H1 (cell line): ENCODE data around the gene GKAP1. TPM values are rescaled to one million over a fixed set of nuclear protein-coding genes. Genes with fewer than 3 reads are reported as not detected.

Source experiments
- CTCF ChIA-PET: fragments of 300-600 bp; sonication (Branson Sonifier 250); formaldehyde crosslinking; loops from one replicate; lab custom pipeline; 2021; ENCODE audit not compliant: partially characterized antibody; lab: Charles Lee
- POLR2A ChIA-PET: fragments of 300-600 bp; sonication (Branson Sonifier 250); formaldehyde crosslinking; loops from one replicate; lab custom pipeline; 2021; ENCODE audit warnings: inconsistent platforms; ENCODE audit not compliant: partially characterized antibody; lab: Charles Lee
- DNase-seq, 2 experiments: peaks; one replicate each; pipeline versions ENCODE4 v3.0.0 to v3.0.0-alpha.2; 2010 to 2022; ENCODE audit warnings: low spot score in 2 of 2, low read depth in 1 of 2, mixed read lengths in 1 of 2
- FAIRE-seq: peaks from 2 replicates; lab custom pipeline; 2011; peaks lifted over from hg19 to GRCh38; lab: Jason Lieb, UNC
- H2AFZ ChIP-seq: 2 replicates; pipeline ENCODE4 v1.8.1; 2012; ENCODE audit warnings: low read length, inconsistent platforms
- H2AK5ac ChIP-seq: 2 replicates; pipeline ENCODE4 v1.6.1; 2013; ENCODE audit warnings: low read depth, low read length
- H2BK120ac ChIP-seq: replicated peaks from 2 replicates; pipeline ENCODE3; 2013; ENCODE audit warnings: low read depth, low read length, inconsistent platforms
- H2BK12ac ChIP-seq: 2 replicates; pipeline ENCODE4 v1.6.1; 2013; ENCODE audit warnings: low read depth, low read length
- H2BK15ac ChIP-seq: 2 replicates; pipeline ENCODE4 v1.6.1; 2013; ENCODE audit warnings: low read length
- H2BK20ac ChIP-seq: 2 replicates; pipeline ENCODE4 v1.6.1; 2013; ENCODE audit warnings: low read length
- H2BK5ac ChIP-seq: 2 replicates; pipeline ENCODE4 v1.6.1; 2013; ENCODE audit warnings: low read depth, low read length
- H3K14ac ChIP-seq: 2 replicates; pipeline ENCODE4 v1.6.1; 2013; ENCODE audit warnings: inconsistent platforms; ENCODE audit not compliant: insufficient read length
- H3K18ac ChIP-seq: 2 replicates; pipeline ENCODE4 v1.6.1; 2013; ENCODE audit warnings: low read length; ENCODE audit errors: extremely low read depth
- H3K23ac ChIP-seq: 2 replicates; pipeline ENCODE4 v1.6.1; 2013; ENCODE audit warnings: inconsistent platforms; ENCODE audit not compliant: insufficient read length
- H3K23me2 ChIP-seq: 2 replicates; pipeline ENCODE4 v1.6.1; 2013; ENCODE audit warnings: low read depth, low read length
- H3K27ac ChIP-seq: 2 replicates; pipeline ENCODE4 v1.6.1; 2011; ENCODE audit warnings: low read depth, low read length, inconsistent platforms
- H3K27me3 ChIP-seq, 4 experiments: replicated peaks in 1 of 4; 1 replicate in 1 of 4; 2 replicates in 3 of 4; pipeline versions ENCODE4 v1.6.1 to v1.8.1; 2011 to 2013; ENCODE audit warnings: low read length in 3 of 4, mild to moderate bottlenecking in 3 of 4, inconsistent platforms in 2 of 4, mixed read lengths in 2 of 4, moderate library complexity in 1 of 4; ENCODE audit not compliant: control insufficient read depth in 3 of 4, insufficient read depth in 3 of 4; ENCODE audit errors: extremely low read depth in 1 of 4
- H3K36me3 ChIP-seq, 4 experiments: 2 replicates each; pipeline versions ENCODE4 v1.6.1 to v1.8.1; 2011 to 2013; ENCODE audit warnings: mild to moderate bottlenecking in 4 of 4, low read length in 3 of 4, moderate library complexity in 2 of 4, control low read depth in 1 of 4, inconsistent platforms in 1 of 4; ENCODE audit not compliant: insufficient read depth in 4 of 4, control insufficient read depth in 2 of 4
- H3K4ac ChIP-seq: replicated peaks from 2 replicates; pipeline ENCODE3; 2013; ENCODE audit warnings: low read length, low read depth, mixed read lengths, inconsistent platforms; ENCODE audit not compliant: insufficient read length
- H3K4me1 ChIP-seq, 4 experiments: replicated peaks in 1 of 4; 1 replicate in 1 of 4; 2 replicates in 3 of 4; pipeline versions ENCODE4 v1.6.1 to v1.8.1; 2011 to 2013; ENCODE audit warnings: low read length in 3 of 4, inconsistent platforms in 2 of 4, mixed read lengths in 1 of 4; ENCODE audit not compliant: insufficient read depth in 4 of 4, control insufficient read depth in 3 of 4
- H3K4me2 ChIP-seq, 2 experiments: 2 replicates each; pipeline versions ENCODE4 v1.6.1 to v1.8.1; 2011 to 2013; ENCODE audit warnings: low read depth in 2 of 2, low read length in 2 of 2, control low read depth in 1 of 2, inconsistent platforms in 1 of 2, mild to moderate bottlenecking in 1 of 2; ENCODE audit not compliant: insufficient read depth in 1 of 2
- H3K4me3 ChIP-seq, 4 experiments: fragments of 200-600, 300-600 bp in 1 of 4; sonication (generic), shearing (Covaris generic), sonication (Bioruptor Twin) in 1 of 4; 2 replicates each; pipeline versions ENCODE4 v1.5.1 to v1.8.1; 2011 to 2016; ENCODE audit warnings: low read length in 4 of 4, low read depth in 3 of 4, control low read depth in 2 of 4, inconsistent platforms in 2 of 4, mild to moderate bottlenecking in 2 of 4, mixed read lengths in 1 of 4, moderate library complexity in 1 of 4; ENCODE audit not compliant: insufficient read depth in 2 of 4; ENCODE audit errors: extremely low read depth in 1 of 4
- H3K56ac ChIP-seq: replicated peaks from 2 replicates; pipeline ENCODE3; 2013; ENCODE audit warnings: low read depth, mild to moderate bottlenecking, mixed read lengths, low read length, inconsistent platforms; ENCODE audit not compliant: insufficient read length
- H3K79me1 ChIP-seq: 2 replicates; pipeline ENCODE4 v1.6.1; 2013; ENCODE audit warnings: low read depth, low read length, control low read depth
- H3K79me2 ChIP-seq, 2 experiments: 2 replicates each; pipeline versions ENCODE4 v1.6.1 to v1.8.1; 2012 to 2013; ENCODE audit warnings: low read length in 2 of 2, mild to moderate bottlenecking in 2 of 2, inconsistent platforms in 1 of 2; ENCODE audit not compliant: insufficient read depth in 2 of 2, control insufficient read depth in 1 of 2
- H3K9ac ChIP-seq, 4 experiments: replicated peaks in 1 of 4; 1 replicate in 1 of 4; 2 replicates in 3 of 4; pipeline versions ENCODE4 v1.6.1 to v1.8.1; 2011 to 2013; ENCODE audit warnings: low read depth in 3 of 4, low read length in 3 of 4, control low read depth in 2 of 4, mild to moderate bottlenecking in 2 of 4, moderate library complexity in 2 of 4, inconsistent platforms in 1 of 4; ENCODE audit errors: extremely low read depth in 1 of 4
- H3K9me3 ChIP-seq, 2 experiments: 2 replicates each; pipeline versions ENCODE4 v1.6.1 to v1.8.1; 2012 to 2013; ENCODE audit warnings: mild to moderate bottlenecking in 2 of 2, moderate library complexity in 2 of 2, control low read depth in 1 of 2, inconsistent platforms in 1 of 2, low read depth in 1 of 2, low read length in 1 of 2, mixed read lengths in 1 of 2; ENCODE audit not compliant: insufficient read depth in 2 of 2
- H4K20me1 ChIP-seq, 2 experiments: replicated peaks in 1 of 2; 2 replicates each; pipeline versions ENCODE3 to v1.8.1; 2011 to 2013; ENCODE audit warnings: inconsistent platforms in 2 of 2, low read length in 2 of 2, mild to moderate bottlenecking in 1 of 2; ENCODE audit not compliant: insufficient read depth in 2 of 2, control insufficient read depth in 1 of 2
- H4K5ac ChIP-seq: 2 replicates; pipeline ENCODE4 v1.6.1; 2013; ENCODE audit warnings: low read length, low read depth, mixed read lengths, inconsistent platforms; ENCODE audit not compliant: insufficient read length
- H4K8ac ChIP-seq: 2 replicates; pipeline ENCODE4 v1.8.0; 2013; ENCODE audit warnings: mild to moderate bottlenecking, moderate library complexity, low read length, inconsistent platforms; ENCODE audit not compliant: insufficient read depth; ENCODE audit errors: extremely low read depth
- H4K91ac ChIP-seq: replicated peaks from 2 replicates; pipeline ENCODE3; 2013; ENCODE audit warnings: low read length, mixed read lengths, inconsistent platforms; ENCODE audit not compliant: insufficient read length
- ASH2L ChIP-seq: fragments of 200-600, 300-600 bp; sonication (generic); IDR thresholded peaks from one replicate; pipeline ENCODE4 v1.7.1; 2017; ENCODE audit warnings: low read length
- ATF3 ChIP-seq: IDR thresholded peaks from 2 replicates; pipeline ENCODE4 v1.6.1; 2011; ENCODE audit warnings: low read depth, mild to moderate bottlenecking, low read length; ENCODE audit not compliant: insufficient read depth
- BCL11A ChIP-seq, 2 experiments: IDR thresholded peaks; one replicate each; pipeline ENCODE4 v1.6.1; 2011; ENCODE audit warnings: low read depth in 2 of 2, low read length in 2 of 2, mild to moderate bottlenecking in 2 of 2
- CBX8 ChIP-seq: fragments of 300-800, 300-1000 bp; sonication (generic); IDR thresholded peaks from 2 replicates; pipeline ENCODE4 v1.7.1; 2016; ENCODE audit warnings: low read depth, low read length, borderline replicate concordance
- CEBPB ChIP-seq: IDR thresholded peaks from 2 replicates; pipeline ENCODE4 v1.6.1; 2012; ENCODE audit warnings: low read depth, low read length
- SUZ12 ChIP-seq: fragments of 200-600 bp; sonication (generic); IDR thresholded peaks from 2 replicates; pipeline ENCODE4 v1.6.1; 2012; ENCODE audit warnings: mild to moderate bottlenecking, inconsistent platforms, low read length, moderate library complexity, mixed read lengths
- TAF7 ChIP-seq: optimal IDR thresholded peaks from 2 replicates; pipeline ENCODE3; 2011; ENCODE audit warnings: low read depth, mild to moderate bottlenecking, inconsistent platforms, low read length, moderate library complexity, borderline replicate concordance
- TEAD4 ChIP-seq: IDR thresholded peaks from 2 replicates; pipeline ENCODE4 v1.6.1; 2012; ENCODE audit warnings: low read depth, low read length, inconsistent platforms, mixed read lengths
- WGBS, 2 experiments: shearing (Covaris generic) in 1 of 2; methylation state at CpG; one replicate each; pipeline versions ENCODE4 v1.1.6 to v1.1.7; 2013 to 2015; ENCODE audit warnings: low lambda C conversion rate in 2 of 2, mixed read lengths in 2 of 2, inconsistent platforms in 1 of 2, low coverage in 1 of 2, missing lambda C conversion rate in 1 of 2; ENCODE audit not compliant: insufficient replicate concordance in 2 of 2, insufficient coverage in 1 of 2, insufficient read length in 1 of 2; ENCODE audit errors: extremely low coverage in 1 of 2, missing lambda C conversion rate in 1 of 2; 5-methylcytosine and 5-hydroxymethylcytosine counted together
- polyA plus RNA-seq, 7 experiments: library from polyadenylated mRNA; depleted of rRNA in 3 of 7; stranded (reverse) in 5 of 7; unstranded in 2 of 7; fragments of >200 nt in 5 of 7; fragments of 200-250 nt in 2 of 7; gene quantifications; 1 replicate in 5 of 7; 2 replicates in 1 of 7; 4 replicates in 1 of 7; pipeline versions ENCODE4 v1.2.1 to v1.2.3, GENCODE V29; 2011 to 2013; ENCODE audit warnings: missing spikeins in 2 of 7, mixed read lengths in 2 of 7
- total RNA-seq: library from RNA; stranded (reverse); fragmentation: NEBNext Ultra II Directional; extraction: Animal tissue kit (Norgen Biotek cat#: 25700); gene quantifications from 2 replicates; pipeline ENCODE4 v1.2.1, GENCODE V29; 2021

GKAP1 gene
- total and polyA plus RNA-seq, 2 of the 8 experiments (the other 6 are each of a cell fraction or from before 2014, with no cell fraction given), result 0.97 to 5.3 TPM

GRCh38 chr9:83778164-83778563 is 39.4 kb downstream of the GKAP1 start:
- Histone ChIP-seq H2AK5ac (no peak overlapping the region), H3K79me2 (no peaks in the 10 kb centered on the region), H2BK20ac (no peak overlapping the region), H3K56ac (no peak overlapping the region), H3K9ac (no peak overlapping the region), H3K18ac (no peak overlapping the region), H3K4me1 (no peaks in the 10 kb centered on the region), H3K4me2 (no peak overlapping the region), H4K20me1 (no peaks in the 10 kb centered on the region), H2BK120ac (no peak overlapping the region), H3K79me1 (no peaks in the 10 kb centered on the region), H3K36me3 (no peaks in the 10 kb centered on the region), H4K5ac (no peak overlapping the region), H3K4me3 (no peak overlapping the region), H4K8ac (no peak overlapping the region), H3K27ac (no peak overlapping the region), H2AFZ (no peak overlapping the region), H3K23ac (no peak overlapping the region), H2BK12ac (no peak overlapping the region), H3K4ac (no peak overlapping the region), H3K23me2 (no peaks in the 10 kb centered on the region), H2BK15ac (no peak overlapping the region), H2BK5ac (no peak overlapping the region), H3K9me3 (no peaks in the 10 kb centered on the region), H4K91ac (no peak overlapping the region), H3K14ac (no peak overlapping the region), H3K27me3 (no peaks in the 10 kb centered on the region)
- 80% methylated on average over 2 of the region's 2 CpGs; no CpG with 5 or more reads in 1 of the 2 experiments for WGBS, 2 experiments
- ChIA-PET POLR2A (no interaction called here), CTCF (interaction anchor here (1.2 kb wide), 1 partner anchor 9 kb away, joined by 3 read pairs; no protein-coding TSS in a partner anchor)
- TF ChIP-seq SUZ12, result no peak
- no peak for TF ChIP-seq BCL11A (IDR thresholded peaks at IDR 0.05; ENCODE audit: low read depth in 2 of 2, low read length in 2 of 2)
- TF ChIP-seq CBX8, result no peak
- TF ChIP-seq TEAD4, result no peak
- no peak for TF ChIP-seq ATF3
- no peak for TF ChIP-seq ASH2L
- TF ChIP-seq TAF7, result no peak
- no peak for TF ChIP-seq CEBPB
- no peak for DNase-seq
- FAIRE-seq, result no peak
